ENCODE results near the gene KCNK4. TPM values are rescaled to one million over a fixed set of nuclear protein-coding genes. Genes with fewer than 3 reads are reported as not detected.

KCNK4 gene
- polyA plus RNA-seq, 4 donors: 0.16 TPM; not detected in 3

GRCh38 chr11:64289002-64289564, 2.0 kb upstream of the KCNK4 start:
- DNase-seq (ENCODE audit: low read depth in 4 of 4, low spot score in 3 of 4): no peak

- no peak for DNase-seq (ENCODE audit: low read depth in 4 of 4, low spot score in 3 of 4)
Observed at GRCh38 chr11:64290352-64291261, 495 bp upstream of the KCNK4 start.

GRCh38 chr11:64291752-64292459, 804 bp downstream of the KCNK4 start:
- DNase-seq (ENCODE audit: low read depth in 4 of 4, low spot score in 3 of 4): no peak

GRCh38 chr11:64292460-64293254, 1.6 kb downstream of the KCNK4 start:
- no peak for DNase-seq (ENCODE audit: low read depth in 4 of 4, low spot score in 3 of 4)

- no peak for DNase-seq (ENCODE audit: low read depth in 4 of 4, low spot score in 3 of 4)
Observed at GRCh38 chr11:64294774-64295173, 3.7 kb downstream of the KCNK4 start.

DNA sequence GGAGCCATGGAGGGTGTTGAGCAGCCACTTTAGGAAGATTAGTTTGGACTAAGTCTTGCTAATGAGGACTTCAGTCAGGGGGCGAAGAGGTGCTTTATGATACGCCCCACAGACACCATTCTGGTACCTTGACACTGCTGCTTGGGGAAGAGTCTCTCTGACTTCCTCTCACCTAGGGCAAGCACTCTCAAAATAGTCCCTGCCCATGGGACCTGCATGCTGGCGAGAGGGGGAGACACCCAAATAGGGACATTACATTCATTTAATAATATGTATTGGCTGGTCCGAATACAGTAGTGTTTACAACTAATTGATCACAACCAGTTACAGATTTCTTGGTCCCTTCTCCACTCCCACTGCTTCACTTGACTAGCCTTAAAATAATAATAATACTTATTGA, 4.7 kb downstream of the KCNK4 start:
- DNase-seq (ENCODE audit: low read depth in 4 of 4, low spot score in 3 of 4): no peak

GRCh38 chr11:64296236-64296635, 5.1 kb downstream of the KCNK4 start:
- no peak for DNase-seq (ENCODE audit: low read depth in 4 of 4, low spot score in 3 of 4)

GRCh38 chr11:64296830-64297698, 6.0 kb downstream of the KCNK4 start:
- no peak for DNase-seq (ENCODE audit: low read depth in 4 of 4, low spot score in 3 of 4)

- no peak for DNase-seq (ENCODE audit: low read depth in 4 of 4, low spot score in 3 of 4)
Observed at GRCh38 chr11:64297699-64298358, 6.7 kb downstream of the KCNK4 start.

DNA sequence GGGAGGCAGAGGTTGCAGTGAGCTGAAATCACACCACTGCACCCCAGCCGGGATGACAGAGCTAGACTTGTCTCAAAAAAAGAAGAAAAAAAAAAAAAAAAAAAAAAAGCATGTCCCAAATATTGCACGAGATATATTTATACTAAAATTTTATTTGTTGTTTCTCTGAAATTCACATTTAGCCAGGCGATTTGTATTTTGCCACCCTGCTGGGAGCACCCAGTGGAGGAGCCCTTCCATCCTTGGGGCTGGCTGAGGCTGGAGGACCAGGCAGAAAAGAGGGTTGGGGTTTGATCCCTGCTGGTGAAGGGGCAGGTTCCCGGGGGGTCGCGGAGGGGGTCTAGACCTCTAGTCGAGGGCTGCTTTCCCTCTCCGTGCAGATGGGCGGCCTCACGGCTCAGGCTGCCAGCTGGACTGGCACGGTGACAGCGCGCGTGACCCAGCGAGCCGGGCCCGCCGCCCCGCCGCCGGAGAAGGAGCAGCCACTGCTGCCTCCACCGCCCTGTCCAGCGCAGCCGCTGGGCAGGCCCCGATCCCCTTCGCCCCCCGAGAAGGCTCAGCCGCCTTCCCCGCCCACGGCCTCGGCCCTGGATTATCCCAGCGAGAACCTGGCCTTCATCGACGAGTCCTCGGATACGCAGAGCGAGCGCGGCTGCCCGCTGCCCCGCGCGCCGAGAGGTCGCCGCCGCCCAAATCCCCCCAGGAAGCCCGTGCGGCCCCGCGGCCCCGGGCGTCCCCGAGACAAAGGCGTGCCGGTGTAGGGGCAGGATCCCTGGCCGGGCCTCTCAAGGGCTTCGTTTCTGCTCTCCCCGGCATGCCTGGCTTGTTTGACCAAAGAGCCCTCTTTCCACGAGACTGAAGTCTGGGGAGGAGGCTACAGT, 8.1 kb downstream of the KCNK4 start:
- DNase-seq (ENCODE audit: low read depth in 4 of 4, low spot score in 3 of 4): no peak

DNA sequence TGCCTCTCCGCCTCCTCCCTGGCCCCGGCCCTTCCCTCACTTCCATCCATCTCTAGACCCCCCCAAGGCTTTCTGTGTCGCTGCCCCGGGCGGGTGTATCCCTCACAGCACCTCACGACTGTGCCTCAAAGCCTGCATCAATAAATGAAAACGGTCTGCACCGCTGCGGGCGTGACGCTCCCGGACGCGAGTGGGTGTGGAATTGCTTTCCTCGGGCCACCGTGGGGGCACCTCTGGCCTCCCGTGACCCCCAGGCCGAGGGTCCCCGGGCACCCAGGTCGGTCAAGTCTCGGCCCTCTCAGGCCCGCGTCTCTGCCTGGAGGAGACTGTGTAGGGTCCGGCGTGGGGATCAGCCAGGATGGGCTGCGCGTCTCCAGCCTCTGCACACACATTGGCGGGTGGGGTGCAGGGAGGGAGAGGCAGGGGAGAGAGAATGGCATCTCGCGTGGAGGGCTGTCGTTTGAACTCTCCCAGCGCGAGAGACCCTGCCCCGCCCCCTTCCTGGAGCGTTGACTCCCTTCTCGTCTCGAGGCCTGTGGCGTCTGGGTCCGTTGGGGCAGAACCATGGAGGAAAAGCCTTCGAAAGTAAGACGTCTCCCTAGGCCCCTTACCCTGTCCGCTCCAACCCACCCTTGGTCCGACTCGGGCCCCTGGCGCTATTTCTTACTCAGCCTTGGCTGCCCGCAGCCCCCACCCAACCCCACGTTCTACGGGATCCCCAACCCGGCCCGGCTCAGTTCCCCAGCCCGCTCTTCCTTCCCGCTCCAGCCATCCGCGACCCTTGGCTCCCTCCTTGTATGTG, 8.9 kb downstream of the KCNK4 start, which contains the start of gene CATSPERZ:
Gene CATSPERZ (plus strand): TSS at position 512 of the 802 bp plus-strand sequence. CDS start 53 bp downstream, at position 565.
- no peak for DNase-seq (ENCODE audit: low read depth in 4 of 4, low spot score in 3 of 4)

- no peak for DNase-seq (ENCODE audit: low read depth in 4 of 4, low spot score in 3 of 4)
Observed at GRCh38 chr11:64303109-64304031, 12.3 kb downstream of the KCNK4 start.

GRCh38 chr11:64304032-64304315, 12.9 kb downstream of the KCNK4 start:
- DNase-seq (ENCODE audit: low read depth in 4 of 4, low spot score in 3 of 4): no peak

- peak in 2 of 4 donors; percentile 63 to 74 for DNase-seq (ENCODE audit: low read depth in 4 of 4, low spot score in 3 of 4)
Observed at GRCh38 chr11:64304316-64305072, 13.4 kb downstream of the KCNK4 start.

DNA sequence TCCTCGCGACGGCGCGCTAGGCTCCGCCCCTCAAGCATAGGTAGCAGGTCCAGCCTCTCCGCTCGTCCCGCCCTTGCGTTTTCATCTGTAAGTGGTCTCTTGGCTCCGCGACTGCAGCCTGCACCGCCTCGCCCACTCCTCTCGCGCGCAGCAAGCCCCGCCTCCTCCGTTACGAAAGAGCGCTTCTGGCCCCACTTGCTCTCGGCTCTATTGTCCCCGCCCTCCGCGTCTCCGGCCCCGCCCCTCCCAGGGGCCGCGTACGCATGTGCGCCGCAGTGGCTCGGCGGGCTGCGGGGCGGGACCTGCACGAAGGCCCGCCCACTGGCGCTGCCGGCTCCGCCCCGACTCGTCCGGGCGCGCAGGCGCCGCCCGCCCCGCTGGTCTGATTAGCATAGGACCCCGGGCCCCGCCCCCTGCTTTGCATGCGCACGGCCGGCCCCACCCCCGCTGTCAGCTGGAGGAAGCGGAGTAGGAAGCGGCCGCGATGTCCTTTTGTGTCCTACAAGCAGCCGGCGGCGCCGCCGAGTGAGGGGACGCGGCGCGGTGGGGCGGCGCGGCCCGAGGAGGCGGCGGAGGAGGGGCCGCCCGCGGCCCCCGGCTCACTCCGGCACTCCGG, 14.1 kb downstream of the KCNK4 start, which contains the start of gene ESRRA:
Gene ESRRA (plus strand): TSS at position 450 of the 616 bp plus-strand sequence. CDS start 1,656 bp downstream, outside the sequence.
- peak; percentile 91 to 98 (median 96) for DNase-seq (ENCODE audit: low read depth in 4 of 4, low spot score in 3 of 4)

Measured in left renal pelvis (tissue), 4 donors.